Thyroid gland (tissue), 4 donors: ENCODE results near the gene C3orf80.

ENCODE experiments used
- CTCF ChIP-seq, 6 experiments: fragments of 200-600 bp in 3 of 6; fragments of 450-650 bp in 3 of 6; sonication (generic) in 3 of 6; IDR thresholded peaks; one replicate each; pipeline ENCODE4 v1.5.1; 2016 to 2019; ENCODE audit warnings: antibody characterized with exemption in 6 of 6, mild to moderate bottlenecking in 2 of 6, inconsistent platforms in 1 of 6, moderate library complexity in 1 of 6
- POLR2A ChIP-seq, 2 donors: fragments of 450-650 bp; IDR thresholded peaks; one replicate each; pipeline ENCODE4 v1.6.1; 2017; ENCODE audit warnings: antibody characterized with exemption in 2 of 2, mild to moderate bottlenecking in 2 of 2, moderate library complexity in 1 of 2

GRCh38 chr3:160205606-160206005, 19.6 kb upstream of the C3orf80 start:
- TF ChIP-seq POLR2A (IDR thresholded peaks at IDR 0.05) (no peak), CTCF (IDR thresholded peaks at IDR 0.05) (no peak)
